ENCODE measurements around the gene CDR2. TPM values are rescaled to one million over a fixed set of nuclear protein-coding genes. Genes with fewer than 3 reads are reported as not detected.

Gene CDR2
- total RNA-seq, 1 donor from 2014 or later: 28.0 TPM

GRCh38 chr16:22329199-22329695 lies 45.2 kb downstream of the CDR2 start:
- Histone ChIP-seq H3F3A (ENCODE audit: low read depth) (no peaks in the 10 kb centered on the region), H3K79me2 (ENCODE audit: low read depth) (no peaks in the 10 kb centered on the region), H3K36me3 (peaks cover 6% of the 10 kb centered on the region), H3K9me3 (ENCODE audit: low read depth) (no peaks in the 10 kb centered on the region), H3K27me3 (no peaks in the 10 kb centered on the region), H3K4me2 (no peak overlapping the region), H4K20me1 (ENCODE audit: low read depth) (peaks cover 3% of the 10 kb centered on the region), H3K4me1 (no peaks in the 10 kb centered on the region), H2AFZ (replicated peaks) (no peak overlapping the region), H3K27ac (no peak overlapping the region), H3K9ac (no peak overlapping the region), H3K4me3 (no peak overlapping the region)
- Mint-ChIP-seq H3K4me3 (no peak overlapping the region), H3K36me3 (peaks cover 24% of the 10 kb centered on the region), H3K9me3 (peaks cover 2% of the 10 kb centered on the region), H3K27me3 (ENCODE audit: insufficient read depth, low read depth) (no peaks in the 10 kb centered on the region), H3K4me1 (no peaks in the 10 kb centered on the region), H3K27ac (no peak overlapping the region)
- DNase-seq (ENCODE audit: low spot score): no peak
- no peak for TF ChIP-seq EZH2phosphoT487 (IDR thresholded peaks at IDR 0.05)
- no peak for TF ChIP-seq CTCF (IDR thresholded peaks at IDR 0.05)
- TF ChIP-seq EZH2 (IDR thresholded peaks at IDR 0.05): no peak

- Mint-ChIP-seq H3K36me3 (peaks cover 14% of the 10 kb centered on the region), H3K27me3 (ENCODE audit: insufficient read depth, low read depth) (peaks cover 2% of the 10 kb centered on the region), H3K27ac (no peak overlapping the region), H3K4me1 (no peaks in the 10 kb centered on the region), H3K4me3 (no peak overlapping the region), H3K9me3 (no peaks in the 10 kb centered on the region)
- H3K27me3 ChIP-seq: no peaks in the 10 kb centered on the region
- TF ChIP-seq CTCF (IDR thresholded peaks at IDR 0.05) (no peak), EZH2 (IDR thresholded peaks at IDR 0.05) (no peak), EZH2phosphoT487 (IDR thresholded peaks at IDR 0.05) (no peak)
- DNase-seq (ENCODE audit: low spot score): no peak
- no peak overlapping the region for H3K9ac ChIP-seq
- H3F3A ChIP-seq (ENCODE audit: low read depth): no peaks in the 10 kb centered on the region
- peaks cover 3% of the 10 kb centered on the region for H4K20me1 ChIP-seq (ENCODE audit: low read depth)
- no peaks in the 10 kb centered on the region for H3K79me2 ChIP-seq (ENCODE audit: low read depth)
- H3K36me3 ChIP-seq: no peaks in the 10 kb centered on the region
- no peak overlapping the region for H2AFZ ChIP-seq (replicated peaks)
- no peak overlapping the region for H3K27ac ChIP-seq
- no peaks in the 10 kb centered on the region for H3K9me3 ChIP-seq (ENCODE audit: low read depth)
- no peak overlapping the region for H3K4me2 ChIP-seq
- H3K4me3 ChIP-seq: no peak overlapping the region
- H3K4me1 ChIP-seq: no peaks in the 10 kb centered on the region
Observed at GRCh38 chr16:22328081-22328725, 46.2 kb downstream of the CDR2 start.

GRCh38 chr16:22327446-22327775 lies 47.0 kb downstream of the CDR2 start:
- Histone ChIP-seq H3K9ac (no peak overlapping the region), H3K27ac (no peak overlapping the region), H3F3A (ENCODE audit: low read depth) (no peaks in the 10 kb centered on the region), H2AFZ (replicated peaks) (no peak overlapping the region), H3K27me3 (no peaks in the 10 kb centered on the region), H3K79me2 (ENCODE audit: low read depth) (peaks cover under 1% of the 10 kb centered on the region), H3K4me2 (no peak overlapping the region), H4K20me1 (ENCODE audit: low read depth) (peaks cover 3% of the 10 kb centered on the region), H3K4me1 (no peaks in the 10 kb centered on the region), H3K36me3 (no peaks in the 10 kb centered on the region), H3K9me3 (ENCODE audit: low read depth) (no peaks in the 10 kb centered on the region), H3K4me3 (no peak overlapping the region)
- no peaks in the 10 kb centered on the region for H3K4me1 Mint-ChIP-seq
- peaks cover 2% of the 10 kb centered on the region for H3K27me3 Mint-ChIP-seq (ENCODE audit: insufficient read depth, low read depth)
- no peaks in the 10 kb centered on the region for H3K9me3 Mint-ChIP-seq
- no peak overlapping the region for H3K27ac Mint-ChIP-seq
- DNase-seq (ENCODE audit: low spot score): no peak
- H3K4me3 Mint-ChIP-seq: no peak overlapping the region
- TF ChIP-seq EZH2 (IDR thresholded peaks at IDR 0.05) (no peak), CTCF (IDR thresholded peaks at IDR 0.05) (no peak), EZH2phosphoT487 (IDR thresholded peaks at IDR 0.05) (no peak)
- H3K36me3 Mint-ChIP-seq: peaks cover 11% of the 10 kb centered on the region

All from neural progenitor cell (in vitro differentiated cells).